Sigmoid colon (tissue), 7 donors: ENCODE data around the gene PIAS2. TPM values are rescaled to one million over a fixed set of nuclear protein-coding genes. Genes with fewer than 3 reads are reported as not detected.

Source experiments
- DNase-seq: peaks from one replicate; pipeline ENCODE4 v3.0.0-alpha.2; 2019
- H3K27ac ChIP-seq, 4 donors: fragments of 200-600 bp; sonication (generic); one replicate each; pipeline ENCODE4 v1.5.1; 2016 to 2019; ENCODE audit warnings: mild to moderate bottlenecking in 1 of 4
- H3K27me3 ChIP-seq, 3 donors: fragments of 200-600 bp; sonication (generic); one replicate each; pipeline ENCODE4 v1.5.1; 2019; ENCODE audit warnings: mild to moderate bottlenecking in 1 of 3
- H3K36me3 ChIP-seq, 4 donors: fragments of 200-600 bp; sonication (generic); one replicate each; pipeline ENCODE4 v1.5.1; 2016 to 2019
- H3K4me1 ChIP-seq, 4 donors: fragments of 200-600 bp; sonication (generic); one replicate each; pipeline ENCODE4 v1.5.1; 2017 to 2019
- H3K4me3 ChIP-seq, 4 donors: fragments of 200-600 bp; sonication (generic); one replicate each; pipeline ENCODE4 v1.5.1; 2017 to 2019; ENCODE audit warnings: mild to moderate bottlenecking in 2 of 4, moderate library complexity in 1 of 4
- H3K9me3 ChIP-seq, 4 donors: fragments of 200-600 bp in 3 of 4; sonication (generic) in 3 of 4; one replicate each; pipeline versions ENCODE4 v1.5.1 to v1.6.1; 2013 to 2019
- CTCF ChIP-seq, 4 experiments: fragments of 450-650 bp in 3 of 4; fragments of 200-600 bp in 1 of 4; IDR thresholded peaks; one replicate each; pipeline ENCODE4 v1.5.1; 2016 to 2019; ENCODE audit warnings: antibody characterized with exemption in 4 of 4, mild to moderate bottlenecking in 3 of 4, moderate library complexity in 2 of 4
- EP300 ChIP-seq, 4 donors: sonication (generic); formaldehyde crosslinking; IDR thresholded peaks; one replicate each; pipeline ENCODE4 v1.6.1; 2017; ENCODE audit warnings: antibody characterized with exemption in 4 of 4
- POLR2A ChIP-seq, 2 donors: fragments of 450-650 bp; IDR thresholded peaks; one replicate each; pipeline ENCODE4 v1.6.1; 2016; ENCODE audit warnings: antibody characterized with exemption in 2 of 2, mild to moderate bottlenecking in 2 of 2, moderate library complexity in 2 of 2
- POLR2AphosphoS5 ChIP-seq, 4 donors: sonication (generic); formaldehyde crosslinking; IDR thresholded peaks; one replicate each; pipeline ENCODE4 v1.6.1; 2017; ENCODE audit warnings: antibody characterized with exemption in 4 of 4
- WGBS, 2 donors: extraction: QIAGEN DNeasy Blood & Tissue Kit; methylation state at CpG; one replicate each; pipeline ENCODE4 v1.1.7; 2013; 5-methylcytosine and 5-hydroxymethylcytosine counted together
- intact Hi-C: fragments of 100-400 bp; cut with DNase I; formaldehyde crosslinking; loops from one replicate; pipeline ENCODE4 v1.15.1; 2023
- polyA plus RNA-seq, 3 donors: library from polyadenylated mRNA; stranded (reverse); fragments of 200-250 nt; gene quantifications; one replicate each; pipeline ENCODE4 v1.2.3, GENCODE V29; 2013
- total RNA-seq, 4 donors: library from RNA; depleted of rRNA; stranded (reverse); fragments of >200 nt; gene quantifications; one replicate each; pipeline ENCODE4 v1.1.0, GENCODE V29; 2016
- donor health status: healthy with polysubstance abuse.
- donor health status: Bipolar disorder and iron deficiency.
- donor health status: healthy.

Gene PIAS2
- total and polyA plus RNA-seq, 7 donors = 5.5 to 36.6 (median 30.0) TPM

- intact Hi-C loops = no loop called here
- 62 to 75% methylated on average over 3 of the region's 3 CpGs for WGBS, 2 donors
- DNase-seq = no peak
- no peaks in the 10 kb centered on the region for H3K9me3 ChIP-seq
- TF ChIP-seq POLR2A (IDR thresholded peaks at IDR 0.05) (no peak), EP300 (IDR thresholded peaks at IDR 0.05) (no peak), CTCF (IDR thresholded peaks at IDR 0.05) (no peak), POLR2AphosphoS5 (IDR thresholded peaks at IDR 0.05) (no peak)
- H3K4me1 ChIP-seq = no peaks in the 10 kb centered on the region
- no peak overlapping the region for H3K27ac ChIP-seq
- H3K4me3 ChIP-seq = no peak overlapping the region
- no peaks in the 10 kb centered on the region for H3K36me3 ChIP-seq
- H3K27me3 ChIP-seq = no peaks in the 10 kb centered on the region
These were observed 146.2 kb downstream of the PIAS2 start for GRCh38 chr18:46771141-46771540.

DNA sequence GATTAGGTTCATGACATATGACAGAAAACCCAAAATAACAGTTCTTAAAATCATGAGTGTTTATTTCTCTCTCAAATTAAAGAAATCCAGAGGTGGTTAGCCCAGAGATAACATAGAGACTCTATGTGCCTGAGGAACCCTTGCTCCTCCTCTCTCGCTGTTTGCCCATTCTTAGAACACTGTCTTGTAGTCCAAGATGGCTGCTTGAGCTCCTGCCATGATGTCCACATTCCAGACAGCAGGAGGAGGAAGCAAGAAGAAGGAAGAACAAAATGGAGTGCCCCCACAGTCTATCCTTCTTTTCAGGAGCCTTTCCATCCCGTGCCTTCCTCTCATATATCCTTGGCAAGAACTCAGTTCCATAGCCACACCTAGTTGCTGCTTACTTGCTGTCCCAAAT, 146.6 kb downstream of the PIAS2 start:
- H3K4me3 ChIP-seq = no peak overlapping the region
- no peak for DNase-seq
- TF ChIP-seq POLR2A (IDR thresholded peaks at IDR 0.05) (no peak), POLR2AphosphoS5 (IDR thresholded peaks at IDR 0.05) (no peak), EP300 (IDR thresholded peaks at IDR 0.05) (no peak), CTCF (IDR thresholded peaks at IDR 0.05) (no peak)
- no peaks in the 10 kb centered on the region for H3K36me3 ChIP-seq
- H3K27me3 ChIP-seq = no peaks in the 10 kb centered on the region
- H3K27ac ChIP-seq = no peak overlapping the region
- H3K4me1 ChIP-seq = no peaks in the 10 kb centered on the region
- intact Hi-C loops = no loop called here
- no peaks in the 10 kb centered on the region for H3K9me3 ChIP-seq
- 59 to 86% methylated on average over 2 of the region's 2 CpGs for WGBS, 2 donors

DNA sequence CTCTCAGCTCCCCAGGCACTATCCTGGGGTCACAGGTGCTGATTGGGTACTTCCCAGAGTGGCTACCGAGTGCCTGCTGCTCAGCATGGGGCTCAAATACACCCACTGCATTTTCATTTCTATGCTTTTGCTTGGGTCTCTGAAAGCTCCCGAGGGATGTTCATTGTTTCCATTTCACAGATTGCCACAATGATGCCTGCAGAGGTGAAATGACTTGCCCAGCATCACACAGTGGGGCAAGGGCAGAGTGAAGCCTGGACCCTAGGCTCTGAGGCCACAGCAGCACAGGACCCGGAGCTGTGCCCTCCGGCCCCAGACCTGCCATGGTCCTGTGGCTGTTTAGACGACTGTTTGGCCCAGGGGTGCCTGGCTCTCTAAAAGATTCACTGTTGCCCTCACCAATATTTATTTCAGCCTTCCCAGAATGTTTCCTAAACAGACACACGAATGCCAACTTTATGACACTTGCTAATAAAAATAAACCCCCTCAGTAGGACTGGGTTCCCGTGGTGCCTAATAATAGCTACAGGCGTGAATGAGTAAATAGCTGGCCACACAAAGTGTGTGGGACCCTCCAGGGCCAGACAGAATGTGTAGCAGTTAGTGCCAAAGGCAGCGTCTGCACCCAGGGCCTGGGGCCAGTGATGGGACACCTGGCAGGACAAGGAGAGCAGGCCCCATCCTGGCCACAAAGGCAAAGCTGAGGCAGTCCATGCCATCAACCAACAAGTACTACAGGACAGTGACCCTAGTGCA, 149.0 kb downstream of the PIAS2 start:
- no peaks in the 10 kb centered on the region for H3K36me3 ChIP-seq
- TF ChIP-seq POLR2AphosphoS5 (IDR thresholded peaks at IDR 0.05) (no peak), POLR2A (IDR thresholded peaks at IDR 0.05) (no peak), CTCF (IDR thresholded peaks at IDR 0.05) (no peak), EP300 (IDR thresholded peaks at IDR 0.05) (no peak)
- H3K27me3 ChIP-seq = no peaks in the 10 kb centered on the region
- no peak for DNase-seq
- WGBS, 2 donors = 72 to 77% methylated on average over 9 of the region's 9 CpGs
- no peaks in the 10 kb centered on the region for H3K4me1 ChIP-seq
- H3K9me3 ChIP-seq = no peaks in the 10 kb centered on the region
- no peak overlapping the region for H3K27ac ChIP-seq
- no peak overlapping the region for H3K4me3 ChIP-seq
- intact Hi-C loops = no loop called here

GRCh38 chr18:46767217-46767616, 150.1 kb downstream of the PIAS2 start:
- Histone ChIP-seq H3K36me3 (no peaks in the 10 kb centered on the region), H3K9me3 (no peaks in the 10 kb centered on the region), H3K4me3 (no peak overlapping the region), H3K27ac (no peak overlapping the region), H3K4me1 (no peaks in the 10 kb centered on the region), H3K27me3 (peaks cover 0 to 8% (median 0%) of the 10 kb centered on the region in 3 donors)
- TF ChIP-seq EP300 (IDR thresholded peaks at IDR 0.05) (no peak), POLR2AphosphoS5 (IDR thresholded peaks at IDR 0.05) (no peak), CTCF (IDR thresholded peaks at IDR 0.05) (no peak), POLR2A (IDR thresholded peaks at IDR 0.05) (no peak)
- no peak for DNase-seq
- intact Hi-C loops = no loop called here

DNA sequence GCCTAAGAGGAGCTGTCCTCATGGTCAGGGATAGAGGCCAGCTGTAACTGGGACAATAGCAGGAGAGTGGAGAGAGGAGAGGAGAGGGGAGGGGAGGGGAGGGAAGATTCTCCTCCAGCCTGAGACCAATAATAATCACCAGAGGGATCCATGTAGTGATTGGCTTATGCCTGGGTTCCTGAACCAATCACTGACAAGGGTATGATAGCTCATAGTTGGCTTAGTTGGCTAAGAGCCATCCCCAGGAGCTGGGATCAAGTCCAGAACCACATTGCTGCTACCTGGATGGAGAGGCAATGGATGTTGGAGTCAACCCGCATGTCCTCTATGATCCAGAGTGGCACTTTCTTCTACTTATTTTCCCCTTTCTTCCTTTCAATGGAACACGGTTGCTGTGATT, 152.7 kb downstream of the PIAS2 start:
- 86 to 91% methylated on average over 2 of the region's 2 CpGs for WGBS, 2 donors

More for the DNA sequence above, 152.7 kb downstream of the PIAS2 start:
- no peak overlapping the region for H3K27ac ChIP-seq
- no peak overlapping the region for H3K4me3 ChIP-seq
- H3K36me3 ChIP-seq = no peaks in the 10 kb centered on the region
- no peak for TF ChIP-seq CTCF (IDR thresholded peaks at IDR 0.05)
- no peak for TF ChIP-seq EP300 (IDR thresholded peaks at IDR 0.05)
- no peak for TF ChIP-seq POLR2A (IDR thresholded peaks at IDR 0.05)
- no peaks in the 10 kb centered on the region for H3K9me3 ChIP-seq
- DNase-seq = no peak
- intact Hi-C loops = no loop called here
- peaks cover 0 to 30% (median 8%) of the 10 kb centered on the region in 3 donors for H3K27me3 ChIP-seq
- H3K4me1 ChIP-seq = no peaks in the 10 kb centered on the region
